Activated CD4-positive, alpha-beta T cell treated with anti-CD3 and anti-CD28 coated beads, Interleukin-2, amount 50 U/mL, for 16 hours (primary cell): ENCODE data around the gene THADA.
A peak's percentile ranks its signal among the peaks of the same experiment; 100 is the strongest.
"Not testable (repeated sequence)": the region's sequence is repeated elsewhere in the genome, so short reads cannot be mapped to it uniquely, and the experiment has no call there.

ENCODE experiments used
- DNase-seq: peaks from one replicate; pipeline ENCODE4 v3.0.0-alpha.2; 2020

The THADA gene

DNA sequence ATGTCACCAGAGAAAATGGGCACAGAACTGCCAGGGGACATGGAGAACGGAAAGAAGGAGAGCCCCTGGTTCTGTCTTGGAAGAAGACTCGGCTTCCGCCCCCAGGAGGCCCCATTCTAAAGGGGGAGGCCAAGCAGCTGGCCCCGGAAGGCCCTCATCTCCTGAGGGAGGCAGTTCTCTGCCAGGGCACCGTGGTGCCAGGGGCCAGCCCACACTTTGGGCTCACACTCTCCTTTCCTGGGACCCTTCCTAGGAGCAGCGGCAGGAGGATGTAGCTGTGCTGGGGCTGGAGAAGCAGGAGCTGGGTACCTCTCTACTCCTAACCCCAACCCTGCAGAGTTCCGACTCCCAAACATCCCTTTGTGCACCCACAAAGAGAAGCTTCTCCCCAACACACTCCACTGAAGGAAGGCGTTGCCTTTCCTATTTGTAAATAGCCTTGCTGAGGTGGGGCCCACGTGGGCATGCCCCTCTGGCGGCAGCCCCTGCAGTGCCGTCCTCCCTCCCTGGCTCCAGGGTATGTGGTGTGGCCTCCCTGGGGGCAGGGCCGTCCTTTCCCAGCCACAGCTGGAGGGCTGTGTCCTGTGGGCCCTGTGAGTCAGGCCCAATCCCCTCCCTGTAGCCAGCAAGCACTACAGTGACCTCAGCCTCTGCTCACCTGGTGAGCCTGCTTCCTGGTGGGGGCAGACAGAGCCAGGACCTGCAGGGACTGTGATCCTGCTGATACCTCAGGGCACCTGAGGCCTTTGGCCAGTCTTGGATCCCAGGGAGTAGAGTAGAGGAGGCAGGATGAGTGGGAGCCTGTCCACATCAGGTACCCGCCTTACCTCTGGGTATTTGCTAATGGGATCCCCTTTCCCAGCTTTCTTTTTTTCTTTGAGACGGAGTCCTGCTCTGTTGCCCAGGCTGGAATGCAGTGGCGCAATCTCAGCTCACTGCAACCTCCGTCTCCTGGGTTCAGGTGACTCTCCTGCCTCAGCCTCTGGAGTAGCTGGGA is 396.0 kb downstream of the THADA start:
- DNase-seq = no peak

DNA sequence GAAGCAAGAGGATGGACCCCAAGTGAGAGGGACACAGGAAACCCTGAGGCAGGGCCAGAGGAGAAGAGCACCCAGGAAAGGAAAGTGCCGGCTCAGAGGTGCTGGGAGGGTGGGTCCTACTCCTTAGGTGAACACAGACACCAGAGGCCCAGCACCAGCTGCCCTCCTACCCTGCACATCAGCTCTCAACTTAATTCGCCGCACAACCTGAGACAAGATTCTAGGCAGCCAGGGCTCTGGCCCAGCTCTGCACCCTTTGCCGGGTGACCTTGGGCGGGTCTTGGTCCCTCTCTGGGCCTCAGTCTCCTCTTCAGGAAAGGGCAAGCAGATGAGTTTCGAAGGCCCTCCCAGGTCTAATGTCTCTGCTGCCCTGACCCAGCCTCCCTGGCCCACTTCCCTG is 397.6 kb downstream of the THADA start:
- DNase-seq = no peak

DNA sequence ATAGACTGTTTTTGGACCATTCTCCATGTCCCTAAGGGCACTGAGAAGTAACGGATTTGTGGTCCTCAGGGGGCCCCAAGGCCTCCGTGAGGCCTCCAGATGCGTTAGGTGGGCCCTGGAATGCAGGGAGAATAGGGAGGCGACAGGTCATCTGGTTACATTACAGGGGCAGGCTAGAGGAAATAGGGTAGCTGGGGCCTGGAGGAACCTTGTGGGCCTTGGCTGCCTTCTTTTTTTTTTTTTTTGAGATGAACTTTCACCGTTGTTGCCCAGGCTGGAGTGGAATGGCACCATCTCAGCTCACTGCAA is 398.3 kb downstream of the THADA start:
- no peak for DNase-seq

DNA sequence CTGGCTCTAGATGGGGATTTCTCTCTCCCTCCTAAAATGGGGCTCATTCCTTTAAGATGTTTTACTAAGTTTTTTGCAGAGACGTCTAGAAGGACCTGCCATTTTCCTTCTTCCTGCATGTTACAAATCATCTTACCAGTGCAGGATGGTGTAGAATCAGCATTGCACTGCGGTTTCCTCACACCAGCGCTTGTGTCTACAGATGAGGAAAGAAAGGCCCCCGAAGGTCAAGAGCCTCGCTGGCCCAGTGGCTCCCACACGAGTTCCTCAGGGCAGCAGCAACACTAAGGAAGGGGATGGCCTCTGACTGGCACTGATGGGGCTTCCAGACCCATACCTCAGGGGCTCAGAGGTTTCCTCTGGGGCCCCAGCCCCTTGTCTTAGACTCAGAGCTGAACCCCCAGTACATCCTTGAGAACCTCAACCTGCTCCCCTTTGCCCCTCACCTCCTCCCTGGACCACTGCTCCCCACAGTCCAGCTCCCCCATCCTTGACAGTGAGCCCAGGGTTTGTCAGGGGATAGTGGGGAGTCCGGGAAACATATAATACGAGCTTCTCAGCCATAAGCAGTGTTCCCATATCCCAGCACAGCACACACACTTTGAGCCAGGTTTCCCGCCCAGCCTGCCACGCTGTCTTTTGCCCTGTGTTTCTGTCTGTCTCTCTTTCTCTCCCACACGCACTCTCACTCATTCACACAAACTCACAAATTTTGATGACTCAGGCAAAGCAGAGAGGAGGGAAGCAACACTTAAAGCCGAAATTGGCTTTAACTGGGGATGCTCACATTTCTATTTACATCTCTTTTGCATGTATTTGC is 398.9 kb downstream of the THADA start:
- no peak for DNase-seq

DNA sequence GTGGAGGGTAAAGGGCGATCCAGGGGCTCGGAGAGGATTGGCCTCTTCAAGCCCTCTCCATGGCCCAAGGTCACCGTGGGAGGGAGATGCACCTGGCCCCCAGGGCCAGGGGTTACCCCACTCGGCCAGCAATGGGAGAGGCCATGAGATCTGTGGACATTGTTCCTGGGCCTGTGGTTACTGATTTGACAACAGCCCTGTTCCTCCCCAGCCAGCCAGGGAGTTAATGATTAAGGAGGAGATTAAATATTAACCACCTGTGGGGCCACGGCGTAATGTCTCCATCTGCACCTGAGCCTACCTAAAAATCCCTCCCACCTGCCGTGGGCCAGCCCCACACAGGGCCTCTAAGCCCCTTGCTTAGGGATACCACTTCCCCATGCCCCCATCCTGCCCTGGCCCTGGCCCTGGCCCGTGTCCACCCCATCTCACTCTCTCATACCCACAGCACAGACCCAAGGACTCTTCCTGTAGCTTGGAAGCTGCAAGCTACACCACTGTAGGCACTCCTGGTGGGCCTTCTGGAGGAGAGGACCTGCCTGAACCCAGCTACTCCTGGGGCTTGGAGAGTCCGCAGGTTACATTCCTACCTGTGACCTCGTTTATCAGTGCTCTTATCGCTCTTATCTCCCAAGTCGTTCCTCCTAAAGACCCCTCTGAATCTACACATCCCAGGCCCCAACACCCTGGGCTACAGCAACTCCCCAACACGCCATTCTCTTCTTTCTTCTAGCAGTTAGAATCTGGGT is 401.5 kb downstream of the THADA start:
- DNase-seq = no peak

DNA sequence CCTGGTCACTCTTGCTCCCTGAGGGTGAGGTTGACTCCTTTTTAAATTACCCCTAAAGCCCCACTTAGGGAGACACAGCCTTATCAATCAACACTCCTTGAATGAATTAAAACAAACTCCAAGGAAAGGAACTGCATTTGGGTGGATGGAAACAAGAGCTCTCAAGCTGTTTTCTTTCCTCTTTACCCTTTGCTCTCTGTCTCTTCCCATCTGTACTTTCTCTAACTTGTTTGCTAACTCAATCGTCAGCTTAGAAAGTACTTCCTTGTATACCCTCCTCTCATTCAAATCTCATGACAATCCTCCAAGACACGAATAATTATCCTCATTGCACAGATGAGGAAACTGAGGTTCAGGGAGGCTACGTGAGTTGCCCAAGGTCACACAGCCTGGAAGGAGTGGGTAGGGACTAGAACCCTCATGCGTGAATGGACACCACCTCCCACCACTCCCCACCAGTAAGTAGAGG is 402.2 kb downstream of the THADA start:
- no peak for DNase-seq

DNA sequence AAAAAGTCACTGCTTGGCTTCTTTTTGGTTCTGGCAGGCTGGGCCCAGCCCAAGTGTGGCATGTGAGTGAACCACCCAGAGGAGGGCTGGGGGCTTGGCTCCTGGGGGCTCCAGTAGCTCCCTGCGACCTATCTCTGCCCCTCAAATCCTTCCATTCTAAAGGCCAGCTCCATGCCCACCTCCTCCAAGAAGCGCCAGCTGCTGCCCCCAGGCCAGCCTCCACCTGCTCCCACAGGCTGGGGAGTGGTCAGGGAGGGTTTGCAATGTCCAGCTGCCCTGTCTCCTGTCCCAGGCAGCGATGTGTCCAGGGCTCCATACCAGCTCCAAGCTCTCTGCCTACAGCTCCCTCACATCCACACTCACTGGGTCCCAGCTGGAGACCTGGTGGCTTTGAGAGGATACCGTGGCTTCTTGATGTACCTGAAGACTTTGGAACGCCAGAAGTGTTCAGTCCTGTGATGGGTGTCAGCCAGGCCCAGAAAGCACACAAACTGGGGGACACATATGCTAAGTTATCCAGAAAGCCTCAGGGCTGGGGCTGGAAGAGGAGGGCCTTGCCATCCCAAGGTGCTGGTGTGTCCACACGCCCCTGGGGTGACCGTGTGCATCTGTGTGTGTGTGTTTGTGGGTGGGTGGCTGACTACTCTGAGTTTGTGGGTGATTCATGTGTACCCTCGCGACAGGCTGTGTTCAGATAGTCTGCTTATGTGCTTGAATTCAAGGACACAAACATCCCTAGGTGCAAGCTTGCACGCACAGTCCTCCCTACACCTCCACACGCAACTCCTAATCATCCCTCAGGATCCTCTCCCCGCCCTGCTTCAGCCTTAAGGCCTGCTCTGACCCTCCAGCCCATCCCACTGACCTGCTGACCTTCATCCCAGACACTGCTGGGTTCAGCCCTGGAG is 402.8 kb downstream of the THADA start:
- DNase-seq = no peak

DNA sequence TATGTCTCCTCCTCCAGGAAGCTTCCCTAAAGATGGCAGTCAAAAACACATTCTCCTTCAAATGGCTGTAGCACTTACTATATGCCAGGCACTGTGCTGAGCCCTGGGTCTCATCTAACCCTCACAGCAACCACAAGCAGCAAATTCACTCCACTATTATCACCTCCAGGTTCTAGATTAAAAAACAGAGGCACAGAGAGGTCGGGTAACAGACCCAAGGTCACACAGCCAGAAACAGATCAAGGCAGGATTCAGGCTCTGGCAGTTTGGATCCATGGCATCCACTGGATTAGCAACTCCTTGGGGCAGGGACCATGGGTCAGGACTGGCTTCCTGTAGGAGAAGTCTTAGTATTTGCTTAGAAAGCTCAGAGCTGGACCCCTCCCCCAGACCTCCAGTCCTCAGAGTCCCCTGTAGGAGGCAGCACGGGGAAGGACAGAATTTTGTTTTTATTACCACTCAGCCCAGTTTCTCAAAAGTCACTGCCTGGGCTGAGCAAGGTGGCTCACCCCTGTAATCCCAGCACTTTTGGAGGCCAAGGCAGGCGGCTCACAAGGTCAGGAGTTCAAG is 403.8 kb downstream of the THADA start:
- DNase-seq = no peak

DNA sequence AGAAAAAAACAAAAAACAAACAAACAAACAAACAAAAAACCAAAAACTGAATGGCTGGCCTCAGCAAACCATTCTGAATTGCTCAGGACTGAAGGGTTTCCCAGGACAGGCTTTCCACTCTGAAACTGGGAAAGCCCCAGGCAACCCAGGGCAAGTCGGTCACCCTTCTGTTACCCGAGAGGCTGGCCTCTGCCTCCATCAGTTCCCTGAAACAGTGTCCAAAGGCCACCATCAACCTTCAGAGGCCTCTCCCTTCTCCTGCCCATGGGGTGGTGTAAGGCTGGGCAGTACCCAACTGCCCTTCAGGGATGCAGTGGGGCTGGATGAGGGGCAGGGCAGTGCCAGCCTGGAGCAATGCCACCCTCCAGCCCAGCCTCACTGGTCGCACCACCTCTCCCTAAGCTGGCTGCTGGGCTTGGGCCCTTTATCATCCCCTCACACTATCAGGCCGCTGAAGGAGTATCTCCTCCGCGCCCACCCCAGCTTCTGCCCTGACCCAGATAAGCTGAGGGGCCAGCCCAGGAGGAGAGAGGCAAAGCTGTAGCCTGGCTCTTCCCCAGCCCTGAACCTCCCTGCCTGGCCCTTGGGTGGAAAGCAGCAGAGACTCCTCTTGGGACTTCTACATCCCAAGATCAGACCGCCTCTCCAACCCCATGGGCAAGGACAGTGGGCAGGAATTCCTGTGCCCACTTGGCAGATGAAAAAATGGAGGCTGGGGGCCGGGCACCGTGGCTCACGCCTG is 405.4 kb downstream of the THADA start:
- DNase-seq = no peak

DNA sequence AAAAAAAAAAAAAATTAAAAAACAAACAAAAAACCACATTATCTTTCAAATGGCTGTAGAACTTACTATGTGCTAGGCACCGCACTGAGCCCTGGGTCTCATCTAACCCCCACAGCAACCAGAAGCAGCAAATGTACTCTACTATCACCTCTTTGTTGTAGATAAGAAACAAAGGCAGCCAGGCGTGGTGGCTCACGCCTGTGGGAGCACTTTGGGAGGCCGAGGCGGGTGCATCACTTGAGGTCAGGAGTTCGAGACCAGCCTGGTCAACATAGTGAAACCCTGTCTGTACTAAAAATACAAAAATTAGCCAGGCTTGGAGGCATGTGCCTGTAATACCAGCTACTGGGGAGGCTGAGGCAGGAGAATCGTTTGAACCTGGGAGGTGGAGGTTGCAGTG is 406.0 kb downstream of the THADA start:
- DNase-seq = not testable (repeated sequence)

DNA sequence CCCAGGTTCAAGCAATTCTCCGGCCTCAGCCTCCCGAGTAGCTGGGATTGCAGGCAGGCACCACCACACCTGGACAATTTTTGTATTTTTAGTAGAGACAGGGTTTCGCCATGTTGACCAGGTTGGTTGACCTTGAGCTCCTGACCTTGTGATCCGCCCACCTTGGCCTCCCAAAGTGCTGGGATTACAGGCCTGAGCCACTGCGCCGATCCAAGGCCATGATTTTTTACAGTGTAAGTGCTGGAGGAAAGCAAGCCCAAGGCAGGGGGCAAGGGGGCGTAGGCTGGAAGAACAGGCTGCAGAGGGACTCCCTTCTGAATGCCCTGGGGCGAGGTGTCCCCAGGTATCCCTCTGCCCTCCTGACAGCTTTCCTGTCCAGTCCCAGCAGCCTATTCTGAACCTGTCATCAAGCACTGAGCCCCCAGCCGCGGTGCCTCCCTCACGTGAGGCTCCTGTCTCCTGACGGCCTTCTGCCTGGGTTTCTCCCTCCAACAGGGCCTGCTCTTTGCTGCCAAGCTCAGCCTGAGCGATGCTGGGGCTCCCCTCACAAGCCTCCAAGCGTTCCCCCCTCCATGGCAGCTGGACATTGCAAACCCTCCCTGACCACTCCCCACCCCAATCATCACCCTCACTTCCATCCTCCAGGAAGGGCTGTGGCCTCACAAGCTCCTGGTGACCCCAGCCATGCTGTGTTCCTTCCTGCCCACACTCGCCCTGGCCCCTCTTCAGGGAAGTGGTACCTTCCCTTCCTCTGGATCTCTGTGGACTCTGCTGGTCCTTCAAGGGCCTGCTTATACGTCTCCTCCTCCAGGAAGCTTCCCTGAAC is 407.1 kb downstream of the THADA start:
- no peak for DNase-seq

DNA sequence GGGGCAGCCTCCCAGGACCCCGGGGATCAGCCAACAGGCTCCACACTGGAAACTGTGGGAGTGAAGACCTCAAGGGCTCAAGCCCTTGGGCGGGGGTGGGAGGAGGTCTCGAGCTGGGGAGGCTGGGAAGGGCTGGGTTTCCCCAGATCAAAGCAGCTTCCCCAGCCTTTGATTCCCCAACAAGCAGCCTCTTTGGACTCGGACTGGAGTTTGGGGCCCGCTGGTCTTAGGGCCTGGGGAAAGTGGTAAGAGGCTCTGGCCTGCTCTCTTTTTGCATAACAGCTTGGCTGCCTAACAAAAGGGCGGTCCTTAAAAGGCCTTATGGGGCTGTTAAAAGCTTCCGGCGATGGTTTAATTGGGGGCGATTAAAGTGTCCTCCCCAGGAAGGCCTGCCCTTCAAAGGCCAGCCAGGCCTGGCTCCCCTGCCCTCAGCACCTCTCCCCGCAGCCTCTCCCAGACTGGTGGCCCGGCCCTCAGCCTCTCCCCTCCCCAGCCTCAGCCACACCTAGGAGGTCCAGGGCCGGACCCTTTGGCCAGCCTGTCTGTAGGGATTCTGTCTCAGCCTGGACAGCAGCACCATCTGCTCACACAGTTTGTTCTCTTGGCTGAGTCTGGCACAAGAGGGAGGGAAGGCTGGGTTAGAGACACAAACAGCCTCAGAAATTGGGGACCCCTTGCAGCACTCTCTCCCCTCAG is 409.0 kb downstream of the THADA start:
- no peak for DNase-seq

DNA sequence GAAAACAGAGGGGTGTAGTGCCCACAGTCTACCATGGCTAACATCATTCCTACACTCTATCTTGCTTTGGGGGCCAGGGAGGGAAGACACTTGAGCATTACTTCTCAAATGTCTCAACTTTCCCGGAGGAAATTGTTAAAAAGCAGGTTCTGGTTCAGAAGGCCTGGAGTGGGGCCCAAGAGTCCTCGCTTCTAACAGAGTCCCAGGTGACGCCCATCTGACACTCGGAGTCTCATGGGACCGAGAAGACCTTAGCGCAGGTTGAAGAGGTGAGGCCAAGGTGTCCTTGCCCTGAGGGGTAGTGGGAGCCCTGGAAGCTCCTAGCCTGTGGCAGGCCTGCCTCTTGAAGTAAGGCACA is 409.5 kb downstream of the THADA start:
- no peak for DNase-seq

DNA sequence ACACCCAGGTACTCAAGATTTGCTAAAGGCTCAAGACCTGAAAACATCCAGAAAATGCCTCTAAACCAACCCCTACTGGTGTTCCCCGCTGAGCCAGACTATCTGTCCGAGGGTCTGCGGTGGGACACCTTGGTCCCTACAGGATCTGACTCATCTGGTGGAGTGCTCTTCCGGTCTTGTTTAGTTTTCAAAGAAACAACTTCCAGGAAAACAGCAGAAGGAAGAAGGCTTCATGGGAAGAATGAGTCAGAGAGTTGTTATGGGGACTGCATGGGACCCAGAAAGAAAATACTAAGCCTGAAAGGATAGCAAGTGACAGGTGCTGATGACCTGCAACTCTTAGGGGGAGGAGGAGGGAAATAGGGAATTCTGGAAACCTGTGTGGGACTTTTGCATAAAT is 410.7 kb downstream of the THADA start:
- DNase-seq = no peak

DNA sequence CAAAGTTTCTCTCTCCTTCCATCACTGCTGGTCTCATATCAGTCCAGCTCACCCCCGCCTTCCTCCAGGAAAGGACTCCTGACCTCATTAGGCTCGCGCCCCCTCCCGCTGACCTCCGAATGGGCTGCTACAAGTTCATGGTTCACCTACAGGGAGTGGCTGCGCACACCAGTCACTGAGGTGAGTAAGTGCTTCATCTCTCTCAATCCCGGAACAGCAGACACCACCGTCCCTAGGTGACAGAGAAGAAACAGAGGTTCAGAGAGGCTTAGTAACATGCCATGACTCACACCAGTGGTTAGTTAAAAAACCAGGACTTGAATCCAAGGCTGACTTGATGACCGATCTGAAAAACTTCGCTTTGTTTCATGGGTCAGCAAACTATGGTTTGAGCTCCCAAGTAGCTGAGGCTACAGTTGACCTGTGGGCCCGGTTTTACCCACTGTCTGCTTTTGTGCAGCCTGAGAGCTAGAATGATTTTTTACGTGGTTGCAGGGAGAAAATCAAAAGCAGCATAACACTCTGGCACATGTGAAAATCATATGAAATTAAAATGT is 411.4 kb downstream of the THADA start:
- DNase-seq = peak; percentile 83

DNA sequence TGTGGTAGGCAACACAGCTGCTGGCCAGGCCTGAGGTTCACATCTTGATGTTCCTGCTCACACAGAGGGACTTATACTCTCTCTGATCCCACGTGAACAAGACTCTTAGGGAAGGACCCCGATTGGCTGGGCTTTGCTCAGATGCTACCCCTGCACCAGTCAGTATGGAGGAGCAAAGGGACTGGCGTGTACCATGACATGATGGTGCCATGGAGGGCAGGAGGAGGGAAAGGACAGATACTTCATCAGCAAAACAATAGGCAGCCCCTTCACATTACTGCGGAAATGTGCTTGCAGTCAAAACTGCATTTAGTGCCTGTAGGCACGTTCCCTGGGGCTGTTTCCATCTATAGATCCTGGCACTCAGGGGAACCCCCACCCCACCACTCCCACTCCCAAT is 412.1 kb downstream of the THADA start:
- DNase-seq = no peak

DNA sequence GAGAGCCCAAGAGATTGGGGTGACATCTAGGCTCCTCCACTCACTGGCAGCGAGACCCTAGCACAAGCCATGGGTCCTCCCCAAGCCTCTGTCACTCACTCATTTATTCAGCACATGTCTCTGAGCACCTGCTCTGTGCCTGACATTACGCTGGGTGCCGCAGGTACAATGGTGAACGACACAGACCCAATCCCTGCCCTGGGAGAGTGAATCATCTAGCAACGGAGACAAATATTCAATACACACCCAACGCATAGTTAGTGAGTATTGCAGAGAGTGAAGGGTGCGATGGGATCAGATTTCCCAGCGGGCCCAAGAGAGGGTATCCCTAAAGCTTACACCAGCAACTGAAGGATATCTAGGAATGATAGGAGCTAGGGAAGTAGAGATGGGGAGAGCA is 414.9 kb downstream of the THADA start:
- no peak for DNase-seq
